ENCODE results near the gene TMPRSS9.

Gene TMPRSS9

DNA sequence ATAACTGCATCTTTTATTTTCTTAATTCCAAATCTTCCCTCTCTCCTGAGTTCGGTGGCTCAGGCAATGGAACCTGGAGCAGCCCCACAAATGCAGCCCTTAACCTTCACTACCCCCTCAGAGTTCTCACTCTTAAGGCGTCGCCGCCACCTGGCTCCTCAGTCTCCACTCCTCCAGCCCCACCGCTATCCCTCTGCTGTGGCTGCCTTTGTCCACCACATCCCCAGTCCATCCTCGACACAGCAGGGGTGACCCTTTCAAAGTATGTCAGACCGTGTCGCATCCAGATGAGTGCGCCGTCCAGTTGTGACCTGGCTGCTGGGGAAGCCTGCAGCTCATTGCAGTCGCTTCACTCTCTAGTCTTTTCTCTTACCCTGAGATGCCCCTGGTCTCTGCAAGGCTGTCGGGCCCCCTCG, 30.6 kb upstream of the TMPRSS9 start:
- peak; percentile 52 for DNase-seq

DNA sequence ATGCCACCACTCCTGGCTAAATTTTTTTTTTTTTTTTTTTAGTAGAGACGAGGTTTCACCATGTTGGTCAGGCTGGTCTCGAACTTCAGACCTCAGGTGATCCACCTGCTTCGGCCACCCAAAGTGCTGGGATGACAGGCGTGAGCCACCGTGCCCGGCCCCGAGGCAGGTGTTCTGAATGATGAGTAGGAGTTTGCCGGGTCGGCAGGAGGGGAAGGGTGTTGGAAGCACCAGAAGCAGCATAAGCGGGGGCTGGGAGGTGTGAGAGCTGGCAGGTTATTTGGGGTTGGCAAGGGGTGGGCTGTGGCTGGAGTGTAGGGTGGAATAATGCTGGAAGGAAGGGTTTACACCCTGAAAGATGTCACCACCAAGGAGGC, 29.8 kb upstream of the TMPRSS9 start:
- peak; percentile 66 for DNase-seq

DNA sequence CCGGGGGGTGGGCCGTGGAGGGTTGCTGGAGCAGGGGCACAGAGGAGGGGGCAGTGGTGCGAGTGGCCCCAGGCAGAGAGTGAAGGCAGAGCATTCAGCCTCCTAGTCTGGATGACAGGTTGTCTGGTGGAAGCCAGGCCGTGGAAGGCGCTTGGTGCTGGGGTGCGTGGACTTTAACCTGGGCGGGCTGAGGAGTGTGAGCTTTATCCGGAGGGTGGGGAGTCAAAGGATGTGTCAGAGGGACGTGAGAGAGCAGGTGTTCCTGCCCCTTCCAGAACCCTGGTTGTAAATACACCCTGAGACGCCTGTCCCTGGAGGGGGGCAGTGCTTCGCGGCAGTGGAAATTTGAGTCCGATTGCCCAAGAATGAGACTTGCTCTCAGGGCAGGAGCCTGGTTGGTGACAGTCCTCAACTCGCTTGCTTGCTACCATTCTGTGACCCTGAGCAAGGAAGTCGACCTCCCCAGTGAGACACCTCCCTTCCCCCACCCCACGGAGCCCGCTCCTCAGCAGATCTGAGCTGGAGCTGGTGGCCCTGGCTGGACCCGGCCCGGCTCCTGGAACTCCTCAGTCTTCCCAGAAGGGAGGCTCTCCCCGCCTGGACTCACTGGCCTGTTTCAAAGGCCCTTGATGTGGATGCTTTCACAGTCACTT, 29.3 kb upstream of the TMPRSS9 start:
- DNase-seq, result peak; percentile 92

DNA sequence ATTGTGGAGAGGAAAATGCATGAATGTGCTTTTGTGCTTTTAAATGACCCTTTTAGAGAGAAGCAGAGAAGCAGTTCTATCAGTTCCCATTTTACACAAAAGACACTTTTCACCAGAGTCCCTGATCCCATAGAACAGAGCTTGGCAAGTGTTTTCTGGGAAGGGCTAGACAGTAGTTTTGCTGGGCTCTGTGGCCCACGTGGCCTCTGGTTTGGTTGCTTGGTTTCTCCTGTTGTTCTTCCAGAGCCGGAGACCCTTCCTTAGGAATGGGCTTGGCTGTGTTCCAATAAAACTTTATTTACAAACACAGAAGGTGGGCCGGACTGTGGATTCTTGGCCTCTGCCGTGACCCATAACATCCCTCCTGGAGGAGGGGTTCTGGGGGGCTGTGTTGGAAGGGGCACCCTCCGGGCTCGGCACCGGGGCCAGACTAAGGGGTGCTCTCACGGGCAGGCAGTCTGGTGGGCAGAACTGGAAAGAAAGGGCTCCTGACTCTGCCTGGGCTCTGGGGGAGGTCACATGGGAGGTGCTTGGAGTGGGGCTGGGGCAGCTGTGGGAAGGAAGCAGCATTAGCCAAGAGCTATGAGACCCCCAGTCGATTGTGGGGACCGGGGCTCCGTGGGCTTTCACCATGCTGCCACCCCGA, 28.3 kb upstream of the TMPRSS9 start:
- DNase-seq, result no peak

DNA sequence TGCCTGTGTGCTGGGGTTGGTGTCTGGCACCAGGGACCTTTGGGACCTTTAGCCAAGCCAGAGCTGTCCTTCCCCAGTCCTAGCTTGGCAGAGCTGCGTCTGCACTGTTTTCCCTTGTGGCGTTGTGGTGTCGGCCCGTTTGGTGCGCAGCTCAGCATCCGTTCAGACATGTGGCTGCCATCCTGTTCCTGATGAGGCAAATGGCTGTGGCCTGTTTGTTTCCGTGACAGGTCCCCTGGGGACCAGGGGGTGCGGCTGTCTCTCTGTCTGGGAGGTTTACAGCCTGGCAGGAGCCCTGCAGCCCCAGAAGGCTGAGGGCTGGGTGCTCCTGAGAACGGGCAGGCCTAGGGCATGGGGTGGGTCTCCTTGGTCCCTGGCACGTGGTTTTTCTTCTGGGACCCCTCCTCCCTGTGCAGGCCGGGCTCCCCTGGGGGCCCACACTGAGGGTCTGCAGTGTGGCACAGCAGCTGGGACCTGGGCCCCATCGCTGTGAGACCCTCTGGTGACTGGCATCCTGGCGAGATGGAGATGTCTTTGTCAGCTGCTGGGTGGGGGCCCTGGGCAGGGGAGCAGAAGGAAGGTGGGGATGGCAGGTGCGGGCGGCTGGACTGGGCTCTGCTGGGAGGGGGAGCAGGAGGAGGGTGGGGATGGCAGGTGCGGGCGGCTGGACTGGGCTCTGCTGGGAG, 27.6 kb upstream of the TMPRSS9 start:
- peak; percentile 68 for DNase-seq

DNA sequence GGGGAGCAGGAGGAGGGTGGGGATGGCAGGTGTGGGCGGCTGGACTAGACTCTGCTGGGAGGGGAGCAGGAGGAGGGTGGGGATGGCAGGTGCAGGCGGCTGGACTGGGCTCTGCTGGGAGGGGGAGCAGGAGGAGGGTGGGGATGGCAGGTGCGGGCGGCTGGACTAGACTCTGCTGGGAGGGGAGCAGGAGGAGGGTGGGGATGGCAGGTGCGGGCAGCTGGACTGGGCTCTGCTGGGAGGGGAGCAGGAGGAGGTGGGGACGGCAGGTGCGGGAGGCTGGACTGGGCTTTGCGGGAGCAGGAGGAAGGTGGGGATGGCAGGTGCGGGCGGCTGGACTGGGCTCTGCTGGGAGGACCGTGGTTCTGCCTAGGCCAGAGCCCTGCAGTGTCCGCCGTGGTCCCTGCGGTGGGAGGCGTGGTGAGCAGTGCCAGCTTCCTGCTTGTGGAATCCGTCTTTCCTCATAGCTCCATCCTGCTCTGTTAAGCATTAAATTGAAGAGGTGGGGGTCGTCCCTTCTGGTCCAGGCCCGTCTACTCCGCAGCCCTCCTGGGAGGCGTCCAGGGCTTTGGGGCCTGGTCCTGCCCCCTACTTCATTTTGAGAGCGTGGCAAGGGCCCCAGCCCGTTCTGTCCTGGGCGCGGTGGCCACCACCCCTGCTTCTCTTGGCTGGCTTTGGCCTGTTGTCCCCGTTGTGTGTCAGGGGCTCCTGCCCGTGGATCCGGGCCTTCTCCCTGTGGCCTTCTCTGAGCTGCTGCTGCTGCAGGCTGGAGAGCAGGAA, 26.8 kb upstream of the TMPRSS9 start:
- DNase-seq, result peak; percentile 93

DNA sequence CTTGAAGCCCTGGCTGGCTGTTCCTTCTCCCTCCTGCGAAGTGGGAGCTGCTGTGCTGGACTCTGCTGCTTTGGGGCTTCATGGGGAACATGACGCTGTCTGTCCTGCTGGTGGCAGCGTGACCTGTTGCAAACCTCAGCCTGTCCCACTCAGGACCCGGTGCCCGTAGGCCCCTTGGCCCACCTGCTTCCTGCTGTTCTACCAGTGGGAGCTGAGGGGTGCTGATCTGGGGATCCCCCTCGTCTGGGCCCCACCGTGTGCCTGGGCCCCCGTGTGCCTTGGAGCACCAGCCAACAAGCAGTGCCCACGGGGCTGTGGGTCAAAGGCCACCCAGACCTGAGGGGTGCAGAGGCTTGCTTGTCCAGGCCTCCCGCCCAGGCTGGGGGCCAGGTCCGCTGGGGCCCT, 26.3 kb upstream of the TMPRSS9 start:
- DNase-seq, result no peak

DNA sequence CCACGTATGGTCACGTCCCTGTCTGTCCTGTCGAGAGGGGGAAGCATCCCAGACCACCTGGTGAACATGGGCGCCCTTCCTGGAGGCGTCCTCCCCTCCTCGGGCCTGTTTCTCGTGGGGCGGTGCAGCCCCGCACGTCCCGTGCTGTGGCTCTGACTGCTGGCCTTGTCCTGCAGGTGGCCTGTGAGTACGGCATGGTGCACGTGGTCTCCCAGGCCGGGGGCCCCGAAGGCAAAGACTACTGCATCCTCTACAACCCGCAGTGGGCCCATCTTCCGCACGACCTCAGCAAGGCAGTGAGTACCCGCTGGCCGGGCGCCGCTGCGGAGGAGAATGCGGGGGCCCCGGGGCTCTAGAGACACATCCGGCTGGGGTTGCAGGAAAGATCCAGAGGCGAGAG, 25.6 kb upstream of the TMPRSS9 start:
- no peak for DNase-seq

DNA sequence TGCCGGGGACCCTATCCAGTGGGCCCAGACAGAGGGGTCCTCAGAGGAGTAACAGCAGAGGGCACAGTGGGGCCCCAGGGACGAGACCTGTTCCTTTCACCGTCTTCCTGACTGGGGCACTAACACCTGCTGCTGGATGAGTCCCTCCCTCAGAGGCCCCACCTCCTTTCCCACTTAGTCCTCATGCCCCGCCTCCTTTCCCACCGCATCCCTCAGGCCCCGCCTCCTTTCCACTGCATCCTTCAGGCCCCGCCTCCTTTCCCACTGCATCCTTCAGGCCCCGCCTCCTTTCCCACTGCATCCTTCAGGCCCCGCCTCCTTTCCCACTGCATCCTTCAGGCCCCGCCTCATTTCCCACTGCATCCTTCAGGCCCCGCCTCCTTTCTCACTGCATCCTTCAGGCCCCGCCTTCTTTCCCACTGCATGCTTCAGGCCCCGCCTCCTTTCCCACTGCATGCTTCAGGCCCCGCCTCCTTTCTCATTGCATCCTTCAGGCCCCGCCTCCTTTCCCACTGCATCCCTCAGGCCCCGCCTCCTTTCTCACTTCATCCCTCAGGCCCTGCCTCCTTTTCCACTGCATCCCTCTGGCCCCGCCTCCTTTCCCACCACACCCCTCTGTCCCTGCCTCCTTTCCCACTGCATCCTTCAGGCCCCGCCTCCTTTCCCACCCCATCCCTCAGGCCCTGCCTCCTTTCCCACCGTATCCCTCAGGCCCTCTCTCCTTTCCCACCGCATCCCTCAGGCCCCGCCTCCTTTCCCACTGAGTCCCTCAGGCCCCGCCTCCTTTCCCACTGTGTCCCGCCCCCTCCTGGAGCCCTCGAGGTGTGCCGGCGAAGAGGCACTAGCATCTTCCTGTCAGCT, 24.8 kb upstream of the TMPRSS9 start:
- DNase-seq, result peak; percentile 48

DNA sequence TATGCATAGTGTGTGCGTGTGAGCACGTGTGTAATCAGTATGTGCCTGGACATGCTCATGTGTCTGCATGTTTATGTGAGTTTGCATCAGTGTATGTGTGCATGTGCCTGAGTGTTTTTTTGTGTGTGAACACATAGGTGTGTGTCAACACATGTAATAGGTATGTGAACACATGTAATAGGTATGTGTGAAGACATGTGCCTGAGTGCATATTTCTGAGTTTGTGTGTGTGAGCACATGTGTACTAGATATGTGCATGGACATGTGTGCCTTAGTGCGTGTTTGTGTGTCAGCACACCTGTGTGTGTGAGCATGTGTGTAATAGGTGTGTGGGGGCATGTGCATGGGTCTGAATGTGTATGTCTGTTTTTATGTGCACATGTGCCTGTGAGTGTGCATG, 24.2 kb upstream of the TMPRSS9 start:
- no peak for DNase-seq

DNA sequence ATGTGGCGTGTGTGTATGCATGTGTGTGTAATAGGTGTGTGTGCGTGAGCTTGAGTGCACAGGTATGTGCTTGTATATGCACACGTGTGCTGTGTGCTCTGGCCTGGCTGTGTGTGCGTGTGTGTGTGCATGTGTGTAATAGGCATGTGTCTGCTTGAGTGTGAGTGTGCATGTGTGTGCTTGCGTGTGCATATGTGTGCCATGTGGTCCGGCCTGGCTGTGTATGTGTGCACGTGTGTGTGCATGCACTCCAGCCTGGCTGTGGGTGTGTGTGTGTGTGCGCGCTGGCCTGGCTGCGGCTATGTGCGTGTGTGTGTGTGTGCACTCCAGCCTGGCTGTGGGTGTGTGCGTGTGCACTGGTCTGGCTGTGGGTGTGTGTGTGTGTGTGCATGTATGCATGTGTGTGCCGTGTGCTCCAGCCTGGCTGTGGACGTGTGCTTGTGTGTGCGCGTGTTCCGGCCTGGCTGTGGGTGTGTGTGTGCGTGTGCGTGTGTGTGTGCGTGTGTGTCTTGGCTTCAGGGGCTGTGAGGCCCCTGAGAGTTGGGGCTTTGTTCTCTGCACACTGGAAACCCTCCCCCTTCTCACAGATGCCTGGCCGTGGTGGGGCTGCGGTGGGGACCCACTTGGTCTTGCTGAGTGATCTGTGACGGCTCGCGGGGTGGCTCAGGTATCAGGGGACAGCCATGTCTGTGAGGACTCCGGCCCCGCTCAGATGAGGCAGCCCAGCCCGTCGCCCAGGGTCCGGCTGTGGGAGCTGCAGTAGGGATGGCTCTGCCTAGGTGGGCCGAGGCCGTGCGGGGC, 23.3 kb upstream of the TMPRSS9 start:
- no peak for DNase-seq

DNA sequence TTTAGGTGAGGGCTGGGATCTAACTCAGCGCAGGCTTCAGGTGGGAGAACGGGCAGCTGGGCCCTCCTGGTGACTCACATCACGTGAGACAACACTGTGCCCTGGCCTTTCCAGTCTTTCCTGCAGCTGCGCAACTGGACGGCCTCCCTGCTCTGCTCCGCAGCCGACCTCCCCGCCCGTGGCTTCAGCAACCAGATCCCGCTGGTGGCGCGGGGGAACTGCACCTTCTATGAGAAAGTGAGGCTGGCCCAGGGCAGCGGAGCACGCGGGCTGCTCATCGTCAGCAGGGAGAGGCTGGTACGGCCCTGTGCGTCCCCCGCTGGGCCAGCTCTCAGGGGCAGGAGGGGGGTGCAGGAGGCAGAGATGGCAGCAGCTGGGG, 22.7 kb upstream of the TMPRSS9 start:
- peak; percentile 89 for DNase-seq

DNA sequence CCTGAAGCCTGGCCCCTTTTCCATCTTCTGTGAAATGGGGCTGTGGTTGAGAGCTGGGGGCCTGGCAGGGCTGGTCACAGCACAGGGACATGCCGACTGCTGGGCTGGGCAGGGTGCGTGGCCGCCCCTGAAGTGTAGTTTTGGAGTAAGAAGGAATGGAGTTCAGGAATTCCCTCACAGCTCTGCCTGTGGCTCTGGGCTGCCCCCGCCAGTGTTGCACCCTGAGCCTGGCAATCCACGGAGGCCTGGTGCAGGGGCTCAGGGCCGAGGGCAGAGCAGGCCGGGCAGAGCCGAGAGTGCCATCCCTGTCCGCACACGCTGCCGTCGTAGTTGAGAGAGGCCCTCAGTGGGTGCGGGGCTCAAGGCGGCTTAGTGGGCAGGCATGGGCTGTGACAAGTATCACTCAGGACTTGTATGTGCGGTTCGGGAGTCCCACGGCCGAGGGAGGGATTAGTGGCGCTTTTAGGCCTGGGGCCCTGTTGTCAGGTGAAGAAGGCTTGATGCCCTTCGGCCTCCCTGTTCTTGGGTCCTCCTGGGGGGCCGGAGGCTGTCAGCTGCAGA, 21.9 kb upstream of the TMPRSS9 start:
- no peak for DNase-seq

DNA sequence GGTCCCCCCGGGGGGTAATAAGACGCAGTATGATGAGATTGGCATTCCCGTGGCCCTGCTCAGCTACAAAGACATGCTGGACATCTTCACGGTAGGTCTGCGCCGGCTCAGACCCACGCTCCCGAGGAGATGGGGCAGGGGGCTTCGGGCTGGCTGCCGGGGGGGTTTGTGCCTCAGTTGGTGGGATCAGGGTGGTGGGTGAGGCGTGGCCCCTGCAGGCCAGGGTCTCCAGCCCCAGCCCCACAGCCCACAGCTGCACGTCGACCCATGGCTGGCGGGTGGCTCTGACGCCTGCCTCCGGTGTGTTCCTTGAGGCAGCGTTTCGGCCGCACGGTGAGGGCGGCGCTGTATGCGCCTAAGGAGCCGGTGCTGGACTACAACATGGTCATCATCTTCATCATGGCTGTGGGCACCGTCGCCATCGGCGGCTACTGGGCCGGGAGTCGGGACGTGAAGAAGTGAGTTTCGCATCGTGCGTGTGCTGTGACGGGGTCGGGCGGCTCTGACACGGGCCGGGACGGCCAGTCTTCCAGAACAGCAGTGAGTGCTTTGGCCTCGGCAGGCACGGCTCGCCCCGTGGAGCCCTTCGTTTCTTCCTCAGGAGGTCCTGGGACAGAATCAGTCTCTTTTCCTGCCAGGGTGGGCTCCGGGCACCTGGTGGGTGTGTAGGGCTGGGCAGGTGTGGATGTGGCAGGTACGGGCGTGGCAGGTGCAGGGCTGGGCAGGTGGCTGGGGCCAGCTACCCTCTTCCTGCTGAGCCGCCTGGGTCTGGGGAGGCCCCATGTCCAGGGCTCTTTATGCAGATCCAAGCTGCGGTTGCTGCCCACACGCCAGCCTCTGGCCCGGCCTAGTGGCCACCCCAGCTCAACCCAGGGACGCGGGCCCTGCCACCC, 21.1 kb upstream of the TMPRSS9 start:
- DNase-seq, result no peak

DNA sequence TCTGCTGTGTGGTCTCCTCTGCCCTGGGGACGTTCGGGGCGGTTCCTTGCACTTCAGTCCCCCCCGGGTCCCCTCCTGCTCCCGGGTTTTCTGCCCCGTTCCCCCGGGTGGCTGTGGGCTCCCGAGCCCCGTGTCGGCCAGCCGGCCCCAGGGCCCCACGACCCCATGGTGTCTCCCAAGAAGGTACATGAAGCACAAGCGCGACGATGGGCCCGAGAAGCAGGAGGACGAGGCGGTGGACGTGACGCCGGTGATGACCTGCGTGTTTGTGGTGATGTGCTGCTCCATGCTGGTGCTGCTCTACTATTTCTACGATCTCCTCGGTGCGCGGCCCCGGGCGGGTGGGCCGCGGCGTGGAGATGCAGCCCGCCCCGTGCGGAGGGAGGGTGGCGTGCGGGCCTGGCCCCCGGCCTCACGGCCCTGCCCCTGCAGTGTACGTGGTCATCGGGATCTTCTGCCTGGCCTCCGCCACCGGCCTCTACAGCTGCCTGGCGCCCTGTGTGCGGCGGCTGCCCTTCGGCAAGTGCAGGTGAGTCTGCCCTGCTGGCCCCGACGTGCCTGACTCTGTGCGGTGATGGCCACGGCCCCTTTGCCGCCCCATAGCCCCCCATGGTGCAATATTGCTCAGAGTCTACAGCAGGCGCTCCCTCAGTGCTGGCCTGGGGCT, 20.3 kb upstream of the TMPRSS9 start:
- no peak for DNase-seq

DNA sequence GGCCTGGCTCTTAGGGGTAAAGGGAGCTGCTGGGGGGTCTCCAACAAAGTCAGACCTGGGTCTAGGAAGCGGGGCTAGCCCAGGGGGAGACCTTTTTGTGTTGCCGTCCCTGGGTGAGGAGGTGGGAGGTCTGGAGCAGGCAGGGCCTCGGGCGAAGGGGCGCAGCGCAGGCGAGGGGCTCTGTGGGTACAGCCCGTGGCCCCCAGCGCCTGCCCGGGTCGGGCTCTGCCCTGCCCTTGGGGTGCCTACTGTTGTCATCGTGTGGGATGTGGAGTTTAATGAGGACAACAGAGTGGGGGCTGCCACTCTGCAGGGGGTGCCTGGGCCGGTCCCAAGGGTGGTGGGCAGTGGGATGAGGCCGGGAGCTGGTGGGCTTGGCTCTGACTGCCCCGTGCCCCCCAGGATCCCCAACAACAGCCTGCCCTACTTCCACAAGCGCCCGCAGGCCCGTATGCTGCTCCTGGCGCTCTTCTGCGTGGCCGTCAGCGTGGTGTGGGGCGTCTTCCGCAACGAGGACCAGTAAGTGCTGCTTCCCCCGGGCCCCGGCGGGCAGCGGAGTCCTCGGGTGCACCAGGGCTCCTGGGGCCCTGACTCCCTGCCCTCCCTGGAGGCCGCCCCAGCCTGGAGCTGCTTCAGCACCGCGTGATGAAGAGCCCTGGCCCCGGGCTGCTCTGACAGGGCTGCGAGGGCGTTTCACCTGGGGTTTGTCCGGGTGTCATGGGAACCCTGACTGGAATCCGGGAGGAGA, 19.4 kb upstream of the TMPRSS9 start:
- no peak for DNase-seq

DNA sequence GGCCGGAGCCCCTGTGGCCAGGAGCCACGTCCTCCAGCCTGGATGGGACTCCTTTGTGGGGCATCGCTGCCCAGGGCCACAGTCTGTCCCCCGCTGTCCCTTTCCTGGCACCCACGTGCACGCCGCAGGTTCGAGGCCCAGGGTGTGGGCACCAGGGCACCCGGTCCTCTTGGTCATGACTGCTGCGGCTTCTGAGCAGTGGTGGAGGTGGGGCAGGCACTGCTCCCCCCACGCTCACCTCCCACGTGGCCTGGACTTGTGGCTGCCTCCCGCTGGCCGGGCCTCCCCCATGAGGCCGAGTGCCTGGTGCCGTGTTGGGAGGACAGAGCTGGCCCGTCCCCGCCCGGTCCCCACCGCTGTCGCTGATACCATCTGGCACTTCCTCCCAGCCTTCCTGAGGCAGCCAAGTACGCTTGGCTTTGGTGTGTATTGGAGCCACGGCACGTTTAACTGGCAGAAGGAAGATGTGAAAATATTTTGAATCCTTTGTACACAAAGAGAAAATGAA, 18.8 kb upstream of the TMPRSS9 start:
- no peak for DNase-seq

DNA sequence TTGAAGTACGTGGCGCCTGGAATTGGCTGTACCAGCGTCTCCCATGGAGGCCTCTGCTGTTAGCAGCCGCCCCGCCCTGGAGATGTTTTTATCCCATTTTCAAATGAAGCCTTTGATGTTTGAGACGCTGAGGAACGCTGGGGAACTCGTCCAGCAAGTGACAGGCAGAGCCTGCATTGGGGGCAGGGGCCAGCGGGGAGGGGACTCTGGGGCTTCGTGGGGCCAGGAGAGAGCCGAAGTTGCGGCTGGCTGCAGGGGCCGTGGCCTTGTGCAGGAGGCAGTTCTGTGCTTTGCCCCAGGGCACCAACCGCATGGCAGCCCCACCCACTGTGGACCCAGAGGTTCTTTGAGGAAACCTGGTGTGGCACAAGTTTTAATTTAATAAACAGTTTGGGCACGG, 18.1 kb upstream of the TMPRSS9 start:
- no peak for DNase-seq

Measured in DMS53 (cell line).